NK-92 (cell line): ENCODE results near the gene URI1.

Experiments
- DNase-seq: peaks from one replicate; lab custom pipeline; 2025; ENCODE audit not compliant: unreplicated experiment; lab: John Stamatoyannopoulos, UW

Gene URI1

DNA sequence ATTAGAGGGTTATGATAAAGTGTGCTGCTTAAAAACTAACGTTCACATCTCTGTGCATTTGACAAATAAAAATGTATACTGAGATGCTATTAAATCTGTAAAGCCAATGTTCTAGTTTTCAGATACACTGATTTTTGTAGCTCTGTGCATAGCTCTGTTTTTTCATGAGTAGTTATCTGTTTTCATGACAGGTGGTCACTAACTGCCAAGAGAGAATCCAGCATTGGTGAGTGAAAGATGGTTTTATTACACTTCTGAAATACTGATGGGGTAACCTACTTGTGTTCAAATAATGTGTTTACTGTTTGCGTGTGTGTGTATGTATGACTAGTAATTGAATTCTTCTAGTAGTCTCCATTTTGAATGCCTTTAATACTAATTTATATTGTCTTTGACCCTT is 29.0 kb downstream of the URI1 start:
- no peak for DNase-seq

DNA sequence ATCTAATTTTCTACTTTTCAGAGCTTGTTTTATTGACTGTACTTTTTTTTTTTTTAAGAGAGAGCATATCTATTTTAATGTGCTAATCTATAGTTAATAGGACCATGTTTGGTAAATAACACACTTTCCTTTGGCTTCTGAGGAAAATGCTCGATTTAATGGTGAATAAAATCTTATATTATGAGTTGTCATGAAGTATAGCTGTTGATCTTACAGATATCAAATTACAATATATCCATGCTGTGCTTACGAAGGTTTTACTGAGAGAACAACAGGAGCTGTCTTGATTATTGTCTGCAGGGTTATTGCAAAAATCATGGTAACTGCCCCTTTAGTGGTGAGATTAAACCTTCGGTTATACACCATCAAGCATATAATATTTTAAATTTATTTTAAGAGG is 29.6 kb downstream of the URI1 start:
- no peak for DNase-seq

DNA sequence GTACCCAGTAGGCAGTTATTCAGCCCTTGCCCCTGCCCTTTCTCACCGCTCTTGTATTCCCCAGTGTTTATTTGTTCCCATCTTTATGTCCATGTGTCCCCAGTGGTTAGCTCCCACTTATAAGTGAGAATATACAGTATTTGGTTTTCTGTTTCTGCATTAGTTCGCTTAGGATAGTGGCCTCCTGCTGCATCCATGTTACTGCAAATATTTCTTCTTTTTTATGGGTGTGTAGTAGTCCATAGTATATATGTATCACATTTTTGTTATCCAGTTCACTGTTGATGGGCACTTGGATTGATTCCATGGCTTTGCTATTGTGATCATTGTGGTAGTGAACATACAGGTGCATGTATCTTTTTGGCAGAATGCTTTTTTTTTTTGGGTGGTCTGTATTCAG is 32.7 kb downstream of the URI1 start:
- DNase-seq: no peak

DNA sequence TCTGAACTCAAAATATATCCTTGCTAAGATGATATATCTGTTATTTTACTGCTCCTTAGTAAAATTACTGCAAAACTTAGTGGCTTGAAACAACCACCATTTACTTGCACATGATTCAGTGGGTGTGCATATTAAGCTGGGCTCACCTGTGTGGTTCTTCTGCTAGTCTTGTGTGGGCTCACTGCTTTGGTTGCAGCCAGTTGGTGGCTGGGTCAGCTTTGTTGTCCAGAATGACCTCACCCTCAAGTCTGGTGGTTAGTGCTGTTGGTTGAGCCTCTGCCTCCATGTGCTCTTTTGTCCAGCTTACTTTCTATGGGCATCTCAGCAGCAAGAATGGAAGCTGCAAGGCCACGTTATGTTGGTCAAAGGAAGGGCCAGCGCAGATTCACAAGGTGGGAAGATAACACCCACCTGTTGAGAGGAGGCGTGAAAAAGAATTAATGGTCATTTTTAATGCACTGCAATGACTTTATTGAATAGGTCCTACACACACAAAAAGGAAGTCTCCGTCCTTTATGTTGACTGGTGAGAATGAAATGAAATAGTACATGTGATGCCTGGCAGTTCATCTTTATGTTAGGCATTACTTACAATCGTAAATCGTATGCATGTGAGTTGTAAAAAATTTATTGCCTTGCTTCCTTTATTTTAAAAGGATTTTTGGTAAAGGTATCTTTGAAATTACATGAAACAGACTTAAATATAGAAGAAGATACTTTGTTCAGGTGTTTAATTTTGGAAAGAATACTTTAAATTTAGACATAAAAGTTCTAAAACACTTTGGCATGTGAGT is 34.3 kb downstream of the URI1 start:
- DNase-seq: no peak

DNA sequence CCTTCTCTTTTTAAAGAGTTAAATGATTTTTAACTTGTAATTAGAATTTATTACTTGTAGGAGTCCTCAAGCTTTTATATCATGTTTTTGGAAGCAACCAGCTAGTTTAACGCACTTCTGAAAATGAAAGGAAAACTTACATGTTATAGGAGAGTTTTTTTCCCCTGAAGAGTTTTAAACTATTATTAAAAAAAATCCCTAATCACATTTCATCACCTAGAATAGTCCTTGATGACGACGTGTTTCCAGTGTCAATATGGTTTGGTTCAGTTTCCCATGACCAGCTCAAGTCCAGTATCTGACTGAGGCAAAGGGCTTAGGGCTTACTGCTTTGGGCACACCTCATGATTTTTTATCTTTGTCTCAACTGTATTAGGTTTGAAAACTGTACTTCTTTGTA is 36.0 kb downstream of the URI1 start:
- no peak for DNase-seq

DNA sequence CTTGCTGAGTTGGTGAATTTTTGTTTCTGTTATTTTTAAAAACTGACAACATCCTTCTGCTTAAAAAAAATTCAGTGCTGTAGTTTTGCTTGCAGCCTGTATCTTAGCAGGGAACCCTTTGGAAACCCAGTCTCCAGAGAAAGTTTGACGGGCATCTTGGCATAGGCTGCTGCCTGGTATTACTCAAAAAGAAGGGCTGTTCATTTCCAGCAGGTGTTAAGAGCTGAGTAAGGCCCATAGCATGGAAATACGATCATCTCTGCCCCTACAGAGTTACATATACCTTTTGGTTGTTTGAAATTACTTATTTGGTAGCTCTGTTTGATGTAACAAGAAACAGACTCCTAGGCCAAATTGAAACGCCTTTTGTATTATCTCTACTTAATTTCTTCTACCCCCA is 41.5 kb downstream of the URI1 start:
- DNase-seq: no peak

DNA sequence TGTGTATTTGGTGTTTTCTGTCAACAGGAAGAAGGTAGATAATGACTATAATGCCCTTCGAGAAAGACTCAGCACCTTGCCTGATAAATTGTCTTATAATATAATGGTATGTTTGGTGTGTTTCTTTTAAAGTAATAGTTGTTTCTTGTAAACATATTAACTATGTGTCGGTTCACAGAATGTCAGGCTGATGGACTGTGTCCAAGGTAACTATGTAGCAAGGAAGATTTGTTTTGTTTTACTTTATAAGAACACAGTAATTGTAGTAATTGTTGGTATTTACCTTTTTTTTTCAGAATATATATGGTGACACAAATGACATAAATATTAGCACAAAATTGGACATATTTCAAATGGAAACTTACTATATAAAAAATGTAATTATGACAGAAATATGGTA is 43.2 kb downstream of the URI1 start:
- no peak for DNase-seq

DNA sequence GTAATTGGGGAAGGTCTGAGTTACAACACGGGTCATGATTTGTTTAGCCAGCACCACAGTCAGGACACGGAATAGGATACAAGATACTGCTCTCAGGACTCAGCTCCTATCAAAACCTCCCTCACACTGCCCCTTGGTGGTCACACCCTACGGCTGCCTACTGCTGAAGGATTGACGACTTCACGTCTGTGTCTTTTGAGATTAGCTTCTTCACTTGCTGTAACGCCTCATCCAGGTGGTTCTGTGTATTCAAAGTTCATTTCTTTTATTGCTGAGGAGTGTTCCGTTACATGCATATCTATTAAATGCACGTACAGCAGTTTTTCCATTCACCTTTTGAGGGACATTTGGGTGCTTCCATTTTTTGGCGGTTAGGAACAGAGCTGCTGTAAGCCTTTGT is 46.3 kb downstream of the URI1 start:
- DNase-seq: no peak

DNA sequence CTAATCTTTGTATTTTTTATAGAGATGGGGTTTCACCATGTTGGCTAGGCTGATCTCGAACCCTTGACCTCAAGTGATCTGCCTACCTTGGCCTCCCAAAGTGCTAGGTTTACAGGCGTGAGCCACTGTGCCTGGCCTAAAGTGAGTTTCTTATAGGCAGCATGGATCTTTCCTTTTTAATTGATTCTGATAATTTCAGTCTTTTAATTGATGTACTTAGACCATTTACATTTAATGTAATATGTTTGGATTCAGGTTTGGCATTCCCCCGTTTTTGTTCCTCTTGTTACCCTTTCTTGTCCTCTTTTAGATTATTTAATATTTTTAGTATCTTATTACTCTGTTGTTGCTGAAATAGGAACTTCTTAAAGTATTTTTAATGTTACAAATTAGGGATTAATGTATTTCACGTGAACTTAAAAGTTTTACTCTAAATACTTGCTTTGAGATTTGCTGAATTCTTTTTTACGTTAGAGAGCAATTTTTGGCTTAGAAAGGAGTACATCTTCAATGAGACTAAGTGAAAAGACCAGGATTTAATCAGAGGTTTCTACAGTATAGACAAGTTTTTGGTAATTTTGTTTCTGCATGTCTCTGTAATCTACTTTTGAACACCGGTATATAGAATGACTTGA is 50.3 kb downstream of the URI1 start:
- DNase-seq: no peak

DNA sequence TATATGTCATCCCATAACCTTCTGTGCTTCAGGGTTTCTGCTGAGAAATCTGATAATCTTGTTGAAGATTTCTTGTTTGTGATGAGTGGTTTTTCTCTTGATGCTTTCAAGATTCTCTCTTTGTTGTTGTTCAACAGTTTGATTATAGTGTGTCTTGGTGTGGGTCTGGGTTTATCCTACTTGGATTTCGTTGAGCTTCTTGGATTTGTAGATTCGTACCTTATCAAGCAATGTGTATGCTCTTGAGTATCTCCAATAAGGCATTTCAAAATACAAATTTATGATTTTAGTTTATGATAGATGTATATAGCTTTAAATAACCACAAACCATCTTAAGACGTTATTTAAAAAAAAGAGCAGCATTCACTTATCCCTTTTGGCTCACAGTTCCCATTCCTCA is 57.5 kb downstream of the URI1 start:
- DNase-seq: no peak

DNA sequence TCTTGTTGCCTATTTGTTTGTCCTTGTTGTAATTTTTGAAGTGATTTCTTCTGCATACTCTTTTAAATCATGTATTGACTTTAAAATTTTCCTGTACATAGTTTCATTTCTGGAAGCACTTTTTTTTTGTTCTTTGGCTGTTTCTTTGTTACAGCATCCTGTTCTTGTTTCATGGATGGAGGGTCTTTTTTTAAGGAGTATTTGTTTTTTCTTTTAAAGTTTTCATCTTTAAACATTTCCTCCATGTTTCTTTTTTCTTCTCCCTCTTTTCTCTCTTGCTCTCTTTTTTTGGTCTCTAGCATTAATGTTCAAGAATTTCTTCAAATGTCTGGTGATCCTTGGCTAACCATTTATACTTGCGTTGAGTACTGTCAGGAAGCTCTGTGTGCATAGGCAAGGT is 58.8 kb downstream of the URI1 start:
- no peak for DNase-seq

DNA sequence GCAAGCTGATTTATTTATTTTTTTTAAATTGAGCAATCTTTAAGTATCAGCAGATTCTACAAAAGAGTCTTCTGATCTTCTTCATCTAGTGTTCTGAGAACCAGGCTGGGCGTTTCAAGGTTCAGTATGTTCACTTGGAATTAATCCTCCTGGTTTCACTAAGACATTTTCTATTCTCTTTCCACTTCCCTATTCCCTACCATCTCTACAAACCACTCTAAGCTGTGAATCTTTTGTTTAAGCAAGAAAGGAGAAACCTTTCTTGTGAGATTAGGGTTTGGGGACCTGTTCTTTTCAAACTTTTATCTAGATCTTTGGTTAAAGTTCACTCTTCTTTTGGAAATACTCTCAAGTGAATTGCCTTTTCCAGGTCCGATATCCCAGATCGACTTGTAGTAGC is 59.3 kb downstream of the URI1 start:
- DNase-seq: no peak

DNA sequence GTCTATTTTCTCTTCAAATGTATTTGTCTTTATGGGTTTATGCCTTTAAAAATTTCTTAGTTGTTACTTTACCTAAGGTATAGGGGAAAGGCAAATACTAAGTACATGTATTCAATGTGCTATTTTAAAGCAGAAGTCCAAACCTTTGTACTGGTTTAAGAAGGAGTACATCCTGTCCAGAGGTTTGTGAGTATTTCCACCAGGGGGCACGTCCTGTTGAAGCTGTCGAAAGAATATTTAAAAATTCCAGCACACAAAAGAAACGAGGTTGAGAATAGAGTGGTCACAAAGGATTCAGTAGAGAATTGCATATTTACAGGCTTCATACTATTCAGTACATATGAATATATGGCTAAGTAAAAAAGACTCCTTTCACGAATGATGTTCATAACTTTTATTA is 59.8 kb downstream of the URI1 start:
- no peak for DNase-seq

DNA sequence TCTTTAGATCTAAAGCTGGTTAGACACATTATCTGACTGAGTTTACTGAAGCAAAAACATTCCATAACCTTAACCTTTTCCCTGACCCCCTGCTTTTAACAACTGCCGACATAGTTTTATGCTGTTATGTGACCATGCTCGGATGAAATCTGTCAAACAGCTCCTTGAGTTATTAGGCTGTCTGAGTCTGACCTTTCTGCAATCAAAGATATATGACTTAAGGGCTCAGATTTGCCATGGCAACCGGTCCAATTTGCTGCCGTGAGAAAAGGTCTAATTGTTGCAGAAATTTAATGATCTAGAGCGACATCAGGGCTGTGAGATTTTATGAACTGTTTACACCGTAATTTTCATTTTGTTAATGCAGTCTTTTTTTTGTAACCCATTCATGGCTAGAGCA is 61.8 kb downstream of the URI1 start:
- DNase-seq: no peak

DNA sequence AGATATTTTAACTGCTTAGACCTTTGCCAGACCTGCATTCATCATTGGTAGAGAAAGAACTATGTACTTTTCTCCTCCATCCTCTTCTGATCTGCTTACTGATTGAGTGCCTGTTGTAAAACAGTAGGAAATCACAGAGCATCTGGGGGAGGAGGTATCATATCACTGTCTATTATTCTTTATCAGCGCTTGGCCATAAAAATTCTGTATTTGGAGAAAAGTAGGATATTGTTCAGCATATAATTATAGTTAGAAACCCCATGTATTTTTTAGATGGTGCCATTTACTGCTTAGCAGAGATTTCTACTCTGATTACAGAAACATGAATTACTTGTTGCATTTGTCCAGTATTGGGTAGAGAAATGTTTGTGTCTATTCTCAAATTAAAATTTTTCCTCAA is 62.4 kb downstream of the URI1 start:
- DNase-seq: no peak

DNA sequence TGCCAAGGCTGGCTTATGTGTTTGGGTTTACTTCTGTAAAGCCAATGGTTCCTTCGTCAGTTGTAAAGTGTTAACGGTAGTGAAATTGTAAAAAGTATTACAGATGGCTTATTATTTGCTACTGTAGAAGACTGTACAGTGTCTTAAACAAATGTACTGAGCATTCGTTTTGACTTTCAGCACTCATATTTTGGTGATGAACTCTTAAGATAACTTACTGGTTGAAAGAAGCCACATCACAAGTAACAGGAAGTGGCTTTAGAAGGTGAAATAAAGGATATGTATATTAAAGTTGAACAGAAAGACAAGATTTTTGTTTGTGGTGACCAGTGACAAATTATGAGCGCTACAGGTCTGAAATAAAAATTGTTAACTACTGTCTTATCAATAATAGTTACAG is 64.2 kb downstream of the URI1 start:
- no peak for DNase-seq

DNA sequence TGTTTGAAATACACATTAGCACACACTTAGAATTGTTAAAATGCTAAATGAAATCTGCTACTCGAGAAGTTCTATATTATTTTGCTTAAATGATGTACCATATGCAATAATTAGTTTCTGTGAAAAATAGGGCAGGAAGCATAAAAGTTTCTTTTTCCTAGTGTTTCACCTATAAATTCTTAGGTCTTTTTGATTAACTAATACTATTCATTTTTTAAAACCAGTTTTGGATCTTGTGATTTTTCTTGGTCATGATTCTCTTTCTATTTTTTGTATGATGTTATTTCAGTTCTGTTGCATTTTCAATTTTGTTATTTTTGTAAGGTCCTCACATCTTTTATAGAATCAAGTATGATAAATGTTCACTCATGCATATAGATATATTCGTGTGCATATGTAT is 66.1 kb downstream of the URI1 start:
- no peak for DNase-seq

DNA sequence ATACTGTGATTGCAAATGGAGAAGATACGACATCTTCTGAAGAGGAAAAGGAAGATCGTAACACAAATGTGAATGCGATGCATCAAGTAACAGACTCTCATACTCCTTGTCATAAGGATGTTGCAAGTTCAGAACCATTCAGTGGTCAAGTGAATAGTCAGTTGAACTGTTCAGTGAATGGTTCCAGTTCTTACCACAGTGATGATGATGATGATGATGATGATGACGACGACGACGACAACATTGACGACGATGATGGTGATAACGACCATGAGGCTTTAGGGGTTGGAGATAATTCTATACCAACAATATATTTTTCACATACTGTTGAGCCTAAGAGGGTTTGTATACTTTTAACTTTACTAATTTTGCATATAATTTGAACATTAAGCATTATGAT is 67.0 kb downstream of the URI1 start:
- DNase-seq: no peak

DNA sequence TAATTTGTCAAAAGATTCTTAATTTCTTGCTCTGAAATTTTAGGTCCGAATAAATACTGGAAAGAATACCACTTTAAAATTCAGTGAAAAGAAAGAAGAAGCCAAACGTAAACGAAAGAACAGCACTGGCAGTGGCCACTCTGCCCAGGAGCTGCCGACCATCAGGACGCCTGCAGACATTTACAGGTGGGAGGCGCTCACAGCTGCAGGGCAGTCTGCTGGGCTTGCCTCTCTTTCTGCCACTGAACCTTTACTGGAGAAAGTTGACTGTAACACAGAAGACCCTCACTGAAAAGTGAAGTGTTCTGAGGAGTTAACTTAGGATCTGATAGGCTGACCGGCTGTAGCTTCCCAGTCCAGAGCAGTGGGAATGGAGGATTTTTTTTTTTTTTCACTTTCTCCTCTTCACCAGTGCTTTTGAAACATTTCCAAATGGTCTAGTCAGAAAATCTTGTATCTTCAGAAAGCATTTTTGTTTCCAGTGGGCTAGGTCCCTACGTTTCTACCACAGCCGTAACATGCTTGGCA is 69.1 kb downstream of the URI1 start:
- no peak for DNase-seq

DNA sequence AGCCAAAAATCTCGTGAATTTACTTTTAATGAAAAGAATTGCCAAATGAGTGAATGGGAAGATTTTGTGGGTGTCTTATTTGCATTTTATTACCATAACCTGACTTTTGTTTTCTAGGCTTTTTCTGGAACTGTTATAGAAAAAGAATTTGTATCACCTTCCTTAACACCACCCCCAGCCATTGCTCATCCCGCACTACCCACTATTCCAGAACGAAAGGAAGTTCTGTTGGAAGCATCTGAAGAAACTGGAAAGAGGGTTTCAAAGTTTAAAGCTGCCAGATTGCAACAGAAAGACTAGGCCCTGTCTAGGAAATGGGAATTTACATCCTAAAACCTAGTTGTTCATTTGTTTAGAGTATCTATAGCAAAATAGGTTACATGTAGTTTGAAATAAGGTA is 72.7 kb downstream of the URI1 start:
- no peak for DNase-seq

DNA sequence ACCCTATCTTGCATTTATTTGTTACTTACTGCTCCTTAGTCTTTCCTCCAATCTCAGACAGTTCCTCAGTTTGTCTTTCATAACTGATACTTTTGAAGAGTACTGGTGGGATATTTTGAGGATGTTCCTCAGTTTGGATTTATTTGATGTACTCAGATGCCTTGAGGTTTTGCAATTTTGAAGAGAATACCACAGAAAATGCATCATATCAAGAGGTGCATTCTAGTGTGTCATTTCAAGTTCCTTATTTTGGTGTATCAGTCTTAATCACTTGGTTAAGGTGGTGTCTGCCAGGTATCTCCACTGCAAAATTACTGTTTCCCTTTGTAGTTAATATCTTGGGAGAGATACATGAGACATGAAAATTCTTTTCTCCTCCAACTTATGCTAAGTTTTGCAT is 75.1 kb downstream of the URI1 start:
- no peak for DNase-seq

DNA sequence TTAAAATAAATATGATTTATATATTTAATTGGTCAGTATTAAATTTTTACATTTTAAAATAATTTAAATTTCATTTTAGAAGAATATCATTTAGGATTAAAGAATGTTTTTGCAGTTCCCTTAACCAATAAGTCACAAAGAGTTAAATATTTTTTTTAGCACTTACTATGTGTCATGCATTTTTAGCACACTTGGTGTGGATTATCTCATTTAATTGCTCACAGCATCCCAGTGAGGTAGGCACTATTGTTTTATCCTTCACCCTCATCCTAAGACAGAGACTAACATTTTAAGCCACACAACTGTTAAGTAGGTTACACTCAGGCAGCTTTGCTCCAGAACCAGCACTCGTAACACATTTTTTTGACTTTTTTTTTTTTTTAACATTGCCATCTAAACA is 78.2 kb downstream of the URI1 start:
- DNase-seq: no peak

DNA sequence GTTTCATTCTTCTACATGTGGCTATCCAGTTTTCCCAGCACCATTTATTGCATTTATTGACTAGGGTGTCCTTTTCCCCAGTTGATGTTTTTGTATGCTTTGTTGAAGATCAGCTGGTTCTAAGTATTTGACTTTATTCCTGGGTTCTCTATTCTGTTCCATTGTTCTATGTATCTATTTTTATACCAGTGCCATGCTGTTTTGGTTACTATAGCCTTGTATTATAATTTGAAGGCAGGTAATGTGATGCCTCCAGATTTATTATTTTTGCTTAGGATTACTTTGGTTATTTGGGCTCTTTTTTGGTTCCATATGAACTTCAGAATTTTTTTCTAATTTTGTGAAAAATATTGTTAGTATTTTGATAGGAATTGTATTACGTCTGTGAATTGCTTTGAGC is 80.6 kb downstream of the URI1 start:
- no peak for DNase-seq
